Lung (tissue), 12 donors: ENCODE results near the gene RDX. TPM values are rescaled to one million over a fixed set of nuclear protein-coding genes. Genes with fewer than 3 reads are reported as not detected.

Source experiments
- ATAC-seq: fragments of 200-7000 bp; cut with Tn5 transposase; one replicate; pipeline ENCODE4 v1.9.1; 2020; ENCODE audit warnings: moderate number of reproducible peaks; ENCODE audit not compliant: insufficient read depth, low FRiP score
- DNase-seq, 3 donors: peaks; one replicate each; pipeline ENCODE4 v3.0.0-alpha.2; 2013 to 2017
- H3K27ac ChIP-seq, 2 donors: one replicate each; pipeline ENCODE4 v1.5.1; 2013; ENCODE audit warnings: mild to moderate bottlenecking in 2 of 2, moderate library complexity in 2 of 2, control low read depth in 1 of 2, inconsistent platforms in 1 of 2, low read depth in 1 of 2, low read length in 1 of 2
- H3K27me3 ChIP-seq, 3 donors: one replicate each; pipeline ENCODE4 v1.5.1; 2013; ENCODE audit warnings: low read length in 2 of 3; ENCODE audit not compliant: control insufficient read depth in 3 of 3, insufficient read depth in 3 of 3
- H3K36me3 ChIP-seq, 4 donors: one replicate each; pipeline ENCODE4 v1.5.1; 2013; ENCODE audit warnings: low read length in 4 of 4, mild to moderate bottlenecking in 1 of 4, moderate library complexity in 1 of 4; ENCODE audit not compliant: control insufficient read depth in 4 of 4, insufficient read depth in 4 of 4
- H3K4me1 ChIP-seq, 5 donors: one replicate each; pipeline ENCODE4 v1.5.1; 2013; ENCODE audit warnings: low read length in 5 of 5, mild to moderate bottlenecking in 2 of 5, moderate library complexity in 1 of 5; ENCODE audit not compliant: control insufficient read depth in 5 of 5, insufficient read depth in 5 of 5
- H3K4me3 ChIP-seq: one replicate; pipeline ENCODE4 v1.5.1; 2013; ENCODE audit warnings: mild to moderate bottlenecking, control low read depth, moderate library complexity
- H3K9ac ChIP-seq, 2 donors: one replicate each; pipeline ENCODE4 v1.5.1; 2013; ENCODE audit warnings: low read length in 2 of 2, control low read depth in 1 of 2; ENCODE audit not compliant: insufficient read depth in 1 of 2
- H3K9me3 ChIP-seq, 4 donors: one replicate each; pipeline ENCODE4 v1.5.1; 2013; ENCODE audit warnings: low read length in 3 of 4, mild to moderate bottlenecking in 1 of 4, moderate library complexity in 1 of 4; ENCODE audit not compliant: control insufficient read depth in 4 of 4, insufficient read depth in 3 of 4
- CTCF ChIP-seq: IDR thresholded peaks from 2 replicates; pipeline ENCODE4 v1.5.1; 2012; ENCODE audit warnings: mild to moderate bottlenecking; ENCODE audit errors: control extremely low read depth, extremely low read depth
- WGBS, 2 donors: extraction: QIAGEN DNeasy Blood & Tissue Kit; methylation state at CpG; one replicate each; pipeline ENCODE4 v1.1.7; 2013; 5-methylcytosine and 5-hydroxymethylcytosine counted together
- polyA plus RNA-seq, 2 donors: library from polyadenylated mRNA; stranded (reverse); fragments of 200-250 nt; gene quantifications; one replicate each; pipeline ENCODE4 v1.2.1, GENCODE V29; 2013
- total RNA-seq, 2 donors: library from RNA; depleted of rRNA in 1 of 2; stranded (reverse); fragments of >200 nt in 1 of 2; gene quantifications; one replicate each; pipeline ENCODE4 v1.2.1, GENCODE V29; 2014 to 2021
- donor health status: control.
- donor health status: control.
- donor health status: Bipolar disorder and iron deficiency.
- donor health status: healthy.
- donor health status: DM: yes; HTN: yes; CAD: no.

Gene RDX
- total and polyA plus RNA-seq, 4 donors = 21.8 to 144 (median 59.2) TPM

- no peak for TF ChIP-seq CTCF
- H3K36me3 ChIP-seq = no peaks in the 10 kb centered on the region
- WGBS, 2 donors = 68 to 72% methylated on average over 6 of the region's 6 CpGs
- no peak overlapping the region for H3K4me3 ChIP-seq
- H3K27ac ChIP-seq = peak overlapping the region in 1 of 2 donors; percentile 71
- DNase-seq = peak in 2 of 3 donors; percentile 47 to 69
- H3K27me3 ChIP-seq = no peaks in the 10 kb centered on the region
- H3K9ac ChIP-seq = peak overlapping the region in 1 of 2 donors; percentile 23
- peak; percentile 35 for ATAC-seq
- no peaks in the 10 kb centered on the region for H3K9me3 ChIP-seq
- H3K4me1 ChIP-seq = peaks cover 0 to 4% (median 0%) of the 10 kb centered on the region in 5 donors
Measured at GRCh38 chr11:110174645-110175310, 121.6 kb downstream of the RDX start.

- H3K4me1 ChIP-seq = peaks cover 0 to 4% (median 0%) of the 10 kb centered on the region in 5 donors
- peak; percentile 47 for TF ChIP-seq CTCF
- 14% methylated on average over 14 of the region's 14 CpGs for WGBS, 2 donors
- DNase-seq (peak; percentile 70 to 79 (median 74)), ATAC-seq (peak; percentile 79)
- H3K4me3 ChIP-seq = no peak overlapping the region
- H3K9ac ChIP-seq = peak overlapping the region in 1 of 2 donors; percentile 23
- H3K27ac ChIP-seq = peak overlapping the region in 1 of 2 donors; percentile 84
- no peaks in the 10 kb centered on the region for H3K36me3 ChIP-seq
- no peaks in the 10 kb centered on the region for H3K27me3 ChIP-seq
- H3K9me3 ChIP-seq = no peaks in the 10 kb centered on the region
Measured at GRCh38 chr11:110173811-110174644, 122.4 kb downstream of the RDX start.

GRCh38 chr11:110172468-110173065 is 123.8 kb downstream of the RDX start:
- ATAC-seq = no peak
- Histone ChIP-seq H3K4me1 (peaks cover 0 to 4% (median 0%) of the 10 kb centered on the region in 5 donors), H3K9ac (no peak overlapping the region), H3K36me3 (no peaks in the 10 kb centered on the region), H3K27ac (no peak overlapping the region), H3K27me3 (no peaks in the 10 kb centered on the region), H3K9me3 (no peaks in the 10 kb centered on the region), H3K4me3 (no peak overlapping the region)
- no peak for DNase-seq
- WGBS, 2 donors = 87 to 96% methylated on average over 11 of the region's 11 CpGs
- no peak for TF ChIP-seq CTCF
